GM21717 (cell line): ENCODE results near the gene CDON.

Source experiments
- ATAC-seq: cut with Tn5 transposase; IDR thresholded peaks from one replicate; pipeline ENCODE4 v1.9.1; 2021; ENCODE audit warnings: mild to moderate bottlenecking, moderate library complexity; ENCODE audit not compliant: unreplicated experiment

CDON gene, protein sequence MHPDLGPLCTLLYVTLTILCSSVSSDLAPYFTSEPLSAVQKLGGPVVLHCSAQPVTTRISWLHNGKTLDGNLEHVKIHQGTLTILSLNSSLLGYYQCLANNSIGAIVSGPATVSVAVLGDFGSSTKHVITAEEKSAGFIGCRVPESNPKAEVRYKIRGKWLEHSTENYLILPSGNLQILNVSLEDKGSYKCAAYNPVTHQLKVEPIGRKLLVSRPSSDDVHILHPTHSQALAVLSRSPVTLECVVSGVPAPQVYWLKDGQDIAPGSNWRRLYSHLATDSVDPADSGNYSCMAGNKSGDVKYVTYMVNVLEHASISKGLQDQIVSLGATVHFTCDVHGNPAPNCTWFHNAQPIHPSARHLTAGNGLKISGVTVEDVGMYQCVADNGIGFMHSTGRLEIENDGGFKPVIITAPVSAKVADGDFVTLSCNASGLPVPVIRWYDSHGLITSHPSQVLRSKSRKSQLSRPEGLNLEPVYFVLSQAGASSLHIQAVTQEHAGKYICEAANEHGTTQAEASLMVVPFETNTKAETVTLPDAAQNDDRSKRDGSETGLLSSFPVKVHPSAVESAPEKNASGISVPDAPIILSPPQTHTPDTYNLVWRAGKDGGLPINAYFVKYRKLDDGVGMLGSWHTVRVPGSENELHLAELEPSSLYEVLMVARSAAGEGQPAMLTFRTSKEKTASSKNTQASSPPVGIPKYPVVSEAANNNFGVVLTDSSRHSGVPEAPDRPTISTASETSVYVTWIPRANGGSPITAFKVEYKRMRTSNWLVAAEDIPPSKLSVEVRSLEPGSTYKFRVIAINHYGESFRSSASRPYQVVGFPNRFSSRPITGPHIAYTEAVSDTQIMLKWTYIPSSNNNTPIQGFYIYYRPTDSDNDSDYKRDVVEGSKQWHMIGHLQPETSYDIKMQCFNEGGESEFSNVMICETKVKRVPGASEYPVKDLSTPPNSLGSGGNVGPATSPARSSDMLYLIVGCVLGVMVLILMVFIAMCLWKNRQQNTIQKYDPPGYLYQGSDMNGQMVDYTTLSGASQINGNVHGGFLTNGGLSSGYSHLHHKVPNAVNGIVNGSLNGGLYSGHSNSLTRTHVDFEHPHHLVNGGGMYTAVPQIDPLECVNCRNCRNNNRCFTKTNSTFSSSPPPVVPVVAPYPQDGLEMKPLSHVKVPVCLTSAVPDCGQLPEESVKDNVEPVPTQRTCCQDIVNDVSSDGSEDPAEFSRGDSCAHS (N-terminal part only)

DNA sequence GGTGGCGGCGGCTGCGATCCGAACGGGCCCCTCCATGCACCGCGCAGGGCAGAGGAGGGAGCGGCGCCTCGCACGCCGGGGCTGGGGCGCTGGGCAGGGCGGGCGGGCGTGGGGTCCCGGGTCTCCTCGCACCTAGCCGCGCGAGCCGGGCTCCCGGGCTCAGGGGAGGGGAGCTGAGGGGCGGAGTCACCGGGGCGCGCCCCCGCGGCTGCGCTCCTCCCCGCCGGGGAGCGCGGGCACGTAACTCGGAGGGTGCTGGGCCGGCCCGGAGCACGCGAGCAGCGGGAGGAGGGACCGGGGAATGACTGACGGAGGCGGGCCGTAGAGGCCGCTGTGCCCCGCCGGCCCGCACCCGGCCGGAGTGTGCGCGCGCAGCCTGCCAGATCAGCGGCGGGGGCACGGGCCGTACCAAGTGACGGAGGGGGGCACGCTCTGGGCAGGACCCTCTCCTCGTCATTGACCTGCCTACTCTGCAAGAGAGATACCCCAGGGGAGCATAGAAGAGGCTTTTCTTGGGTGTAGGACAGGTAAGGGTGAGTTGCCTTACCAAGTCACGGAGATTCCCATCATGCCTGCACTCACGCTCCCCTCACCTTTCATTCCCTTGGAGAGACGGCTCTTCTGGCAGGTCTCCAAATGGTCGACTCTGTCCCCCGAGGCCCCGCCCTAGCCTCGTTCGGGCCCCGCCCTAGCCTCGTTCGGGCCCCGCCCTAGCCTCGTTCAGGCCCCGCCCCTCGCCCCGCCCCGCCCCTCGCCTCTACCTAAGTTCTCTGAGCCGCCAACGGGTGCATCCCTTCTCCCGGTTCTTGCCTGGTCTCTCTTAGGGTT is at the start of gene CDON:
Gene CDON (minus strand): TSS at position 188 of the 828 bp plus-strand sequence. CDS start 39,390 bp downstream, outside the sequence.
- ATAC-seq, result peak; percentile 97

DNA sequence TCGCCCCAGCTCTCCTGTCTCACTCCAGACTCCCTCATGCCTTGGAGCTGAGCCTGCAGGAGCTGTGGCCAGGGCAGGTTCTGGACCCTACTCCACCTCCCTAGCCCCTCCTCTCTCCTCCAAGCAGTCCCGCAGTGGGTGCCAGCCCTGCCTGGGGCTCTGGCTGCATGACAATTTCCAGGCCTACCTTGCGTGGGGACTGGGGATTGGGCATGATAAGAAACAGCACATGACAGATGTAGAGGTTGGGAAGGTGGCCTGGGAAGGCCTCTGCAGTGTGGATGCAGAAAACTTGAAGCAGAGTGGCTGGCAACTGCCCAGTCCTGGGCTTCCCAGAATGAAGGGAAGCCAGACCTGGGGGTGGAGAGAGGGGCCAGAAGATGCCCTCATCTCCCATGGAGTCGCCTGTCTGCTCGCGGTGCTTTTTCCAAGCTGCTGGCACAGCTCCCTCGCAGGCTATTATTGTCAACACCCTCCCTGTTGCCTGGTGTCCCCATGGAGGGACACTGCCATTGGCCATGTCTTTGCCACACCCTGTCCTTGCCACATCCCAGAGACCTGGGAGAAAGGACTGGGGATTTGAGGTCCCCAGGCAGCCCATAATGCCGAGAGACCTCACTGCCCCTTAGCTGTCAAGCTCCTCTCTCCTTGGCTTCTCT is 48.9 kb upstream of the CDON start:
- ATAC-seq, result no peak

DNA sequence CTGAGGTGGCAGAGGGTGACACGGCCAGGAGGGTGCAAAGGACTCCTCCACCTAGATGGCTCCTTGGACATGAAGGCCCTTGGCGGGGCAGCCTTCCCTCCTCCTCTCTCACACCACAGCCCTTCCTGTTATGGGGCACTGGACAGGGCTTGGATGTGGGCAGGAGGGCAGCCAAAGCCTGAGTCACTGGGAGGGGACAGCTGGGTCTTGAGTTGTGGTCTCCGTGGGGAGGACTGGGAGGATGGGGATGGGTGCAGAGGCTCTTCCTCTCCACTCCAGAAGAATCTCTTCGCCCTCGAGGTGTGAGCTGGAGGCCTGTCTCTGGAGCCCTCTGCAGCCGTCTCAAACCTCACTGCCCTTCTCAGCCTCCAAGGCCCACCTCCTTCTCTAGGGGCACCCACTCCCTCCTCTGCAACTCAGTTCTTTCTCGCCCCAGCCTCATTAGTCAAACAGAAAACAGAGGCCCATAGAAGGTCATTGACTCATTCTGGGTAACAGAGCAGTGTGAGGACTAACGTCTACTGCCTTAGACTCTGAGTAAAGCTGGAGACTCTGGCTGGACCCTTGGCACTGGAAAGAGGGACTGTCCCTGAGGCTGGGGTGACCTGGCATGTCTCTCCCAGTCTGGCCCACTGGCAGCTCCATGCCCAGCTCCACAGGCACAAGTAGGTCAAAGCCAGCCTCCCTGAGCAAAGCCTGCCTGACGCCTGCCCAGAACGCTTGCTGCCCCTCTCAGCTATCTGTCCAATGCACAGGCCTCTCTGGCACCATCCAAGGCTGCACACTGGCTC is 47.5 kb upstream of the CDON start:
- no peak for ATAC-seq

DNA sequence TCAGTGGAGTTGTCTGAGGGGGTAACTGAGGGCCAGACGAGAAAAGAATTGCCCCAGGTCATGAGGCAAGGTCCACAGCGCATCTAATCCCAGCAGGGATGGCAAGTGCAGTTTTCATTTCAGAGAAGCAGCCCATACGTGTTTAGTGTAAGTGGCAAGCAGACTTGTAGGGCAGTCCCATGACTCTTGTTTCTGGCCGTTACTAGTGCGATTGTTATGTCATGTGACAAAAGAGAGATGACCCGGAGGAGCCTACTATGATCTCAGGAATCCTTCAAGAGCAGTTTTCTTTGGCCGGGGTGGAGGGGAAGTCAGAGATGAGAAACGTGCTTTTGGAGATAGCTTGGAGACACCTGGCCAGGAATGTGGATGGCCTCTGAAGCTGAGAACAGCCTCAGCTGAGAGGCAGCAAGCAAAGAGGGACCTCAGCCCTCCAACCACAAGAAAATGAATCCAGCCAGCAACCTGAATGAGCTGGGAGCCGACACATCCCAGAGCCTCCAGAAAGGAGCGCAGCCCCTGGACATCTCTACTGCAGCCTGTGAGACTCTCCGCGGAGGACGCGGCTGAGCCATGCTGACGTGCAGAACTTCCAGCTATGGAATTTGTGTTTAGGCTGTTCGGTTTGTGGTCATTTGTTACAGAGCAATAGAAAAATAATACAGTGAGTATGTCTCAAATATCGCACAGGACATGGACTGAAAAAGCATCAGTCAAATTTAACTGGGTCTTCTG is 44.1 kb upstream of the CDON start:
- ATAC-seq, result no peak

DNA sequence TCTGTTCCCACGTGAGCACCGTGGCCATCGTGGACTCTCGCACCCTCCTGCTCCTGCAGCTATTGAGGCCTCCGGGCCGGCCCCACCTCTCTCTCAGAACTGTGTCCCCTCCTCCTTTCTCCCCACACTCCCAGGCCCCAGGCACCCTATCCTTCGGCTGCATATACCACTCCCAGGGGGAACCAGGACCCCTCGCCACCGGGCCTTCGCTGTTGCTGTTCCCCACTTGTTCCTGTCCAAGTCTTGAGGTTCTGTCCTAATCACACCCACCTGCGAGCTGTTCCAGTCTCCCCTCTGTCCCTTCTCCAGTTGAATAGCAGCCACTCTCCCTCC is 43.0 kb upstream of the CDON start:
- ATAC-seq, result no peak

DNA sequence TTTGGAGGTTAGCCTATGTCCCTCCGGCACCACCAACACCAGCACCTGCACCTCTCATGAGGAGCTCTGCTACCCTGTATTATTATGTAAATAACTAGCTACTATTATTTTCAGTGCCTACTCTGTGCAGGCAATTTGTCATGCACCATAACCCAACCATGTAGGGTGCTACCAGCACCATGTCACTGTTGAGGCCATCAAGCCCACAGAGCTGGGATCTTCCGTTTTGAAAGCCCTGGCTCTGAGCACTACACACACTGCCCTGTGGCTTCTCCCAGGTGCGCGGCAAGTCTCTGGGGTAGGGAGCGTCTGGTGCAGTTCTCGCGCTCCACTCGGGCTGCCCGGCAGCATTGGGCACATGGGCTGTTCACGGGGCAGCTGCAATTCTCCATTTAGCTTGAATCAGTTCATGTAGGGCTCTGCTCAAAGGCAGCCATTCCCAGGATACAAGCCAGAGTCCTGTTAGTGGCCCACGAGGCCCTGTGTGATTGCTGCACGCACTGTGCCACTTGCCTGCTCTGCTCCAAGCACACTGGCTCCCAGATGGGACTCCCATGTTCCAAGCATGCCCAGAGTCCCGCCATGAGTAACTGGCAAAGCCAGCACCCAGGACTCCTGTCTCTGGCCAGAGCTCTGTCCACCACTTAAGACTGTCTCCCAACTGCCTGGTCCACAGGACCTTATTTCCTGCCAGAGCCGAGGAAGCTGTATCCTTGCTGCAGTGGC is 42.5 kb upstream of the CDON start:
- ATAC-seq, result no peak

DNA sequence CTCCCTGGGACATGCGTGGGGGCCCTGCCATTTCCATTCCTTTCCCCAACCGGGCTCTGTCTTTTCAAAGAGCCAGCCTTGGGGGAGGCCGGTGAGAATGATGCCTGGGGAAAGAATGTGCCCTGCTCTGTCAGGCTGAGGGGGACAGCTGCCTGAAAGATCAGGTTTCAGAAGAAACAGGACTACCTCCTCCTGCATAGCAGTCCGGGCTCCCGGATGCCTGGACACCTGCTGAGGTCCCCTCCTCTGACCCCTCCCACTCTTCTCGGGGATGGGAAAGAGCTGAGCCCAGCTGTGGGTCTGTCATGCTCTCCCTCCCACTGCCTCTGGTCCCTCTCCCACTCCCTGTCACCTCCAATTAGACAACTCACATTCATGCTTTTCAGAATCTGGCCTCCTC is 41.8 kb upstream of the CDON start:
- ATAC-seq, result no peak

DNA sequence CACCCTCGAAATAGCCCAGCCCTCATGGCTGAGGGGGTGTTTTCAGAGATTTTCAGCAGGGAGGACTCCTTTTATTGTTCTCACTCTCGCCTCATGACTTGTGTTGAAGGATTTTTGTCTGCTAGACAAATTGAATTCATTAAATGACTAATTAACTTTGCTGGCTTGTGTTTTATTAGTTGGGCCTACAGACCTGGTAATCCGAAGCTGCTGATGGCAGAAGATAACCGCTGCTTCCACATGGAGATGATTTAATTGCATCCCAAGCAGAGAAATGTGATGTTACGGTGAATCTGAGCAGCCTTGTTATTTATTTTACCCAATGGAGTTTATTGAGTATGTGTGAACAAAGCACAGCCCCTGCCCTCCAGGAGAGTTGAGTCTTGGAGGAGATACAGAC is 40.5 kb upstream of the CDON start:
- no peak for ATAC-seq

DNA sequence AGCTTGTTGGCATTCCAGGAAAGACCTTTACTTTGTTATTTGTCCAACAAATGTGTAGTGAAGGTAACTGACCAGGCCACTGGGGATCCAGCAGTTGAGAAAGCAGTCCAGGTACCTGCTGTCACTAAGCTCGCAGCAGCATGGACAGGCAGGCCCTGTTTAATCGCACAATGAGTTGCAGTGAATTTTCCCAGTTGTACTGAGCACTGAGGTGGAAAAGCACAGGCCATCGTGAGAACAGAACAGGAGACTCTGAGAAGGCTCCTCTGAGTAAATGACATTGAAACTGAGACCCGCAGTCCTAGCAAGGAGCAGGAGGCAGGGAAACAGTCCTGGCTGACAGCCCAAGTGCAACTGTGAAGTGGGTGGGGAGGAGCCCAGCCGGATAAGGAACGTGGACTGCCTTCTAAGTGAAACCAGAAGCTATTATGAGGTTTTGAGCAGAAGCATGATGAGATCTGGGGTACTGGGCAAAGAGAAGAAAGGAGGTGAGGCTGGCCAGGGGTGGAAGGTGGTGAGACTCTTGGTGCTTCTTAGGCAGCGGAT is 39.8 kb upstream of the CDON start:
- peak; percentile 60 for ATAC-seq

DNA sequence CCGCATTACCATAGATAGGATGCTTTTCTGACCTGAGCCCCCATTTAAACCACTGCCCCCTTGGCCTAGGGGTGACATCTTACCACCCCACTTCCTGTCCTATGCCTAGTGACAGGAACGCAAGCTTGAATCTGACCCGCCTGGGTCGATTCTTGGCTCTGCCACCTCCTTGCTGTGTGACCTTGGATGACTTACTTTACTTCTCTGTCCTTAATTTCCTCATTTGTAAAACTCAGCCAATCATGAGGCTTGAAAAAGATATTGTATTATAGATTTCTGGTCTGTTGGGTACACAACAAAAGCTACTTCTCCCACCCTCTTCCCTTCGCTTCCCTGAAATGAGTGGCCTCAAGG is 39.2 kb upstream of the CDON start:
- no peak for ATAC-seq

DNA sequence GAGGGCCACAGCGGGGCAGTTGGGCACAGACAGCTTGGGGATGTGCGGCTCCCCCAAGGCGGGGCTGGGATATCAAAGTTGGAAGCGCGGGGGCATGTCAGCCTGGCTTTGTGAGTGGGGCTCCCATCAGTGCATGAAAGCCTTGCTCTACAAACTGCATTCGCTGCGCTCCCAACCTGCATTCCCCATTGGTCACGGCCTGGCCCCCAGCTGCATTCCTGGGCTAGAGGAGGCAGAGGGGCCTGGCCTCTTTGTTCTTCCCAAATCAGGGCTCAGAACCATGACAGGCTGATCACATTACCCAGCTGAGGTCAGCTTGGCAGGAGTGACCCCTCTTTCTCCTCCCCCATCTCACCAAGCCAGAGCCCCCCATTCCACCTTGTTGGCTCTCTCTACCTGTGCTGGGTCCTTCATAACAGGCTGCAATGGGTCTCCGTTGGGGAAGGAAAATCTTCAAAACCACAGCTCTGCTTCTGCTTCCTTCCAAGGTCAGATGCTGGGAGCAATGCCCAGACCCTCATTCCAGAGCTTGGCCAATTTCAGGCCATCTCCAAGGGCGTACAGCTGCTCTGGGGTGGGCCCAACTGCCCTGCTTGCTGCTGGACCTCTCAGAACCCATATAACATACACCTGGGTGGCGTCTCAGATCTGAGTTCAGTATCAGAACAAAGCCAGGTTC is 38.7 kb upstream of the CDON start:
- no peak for ATAC-seq

DNA sequence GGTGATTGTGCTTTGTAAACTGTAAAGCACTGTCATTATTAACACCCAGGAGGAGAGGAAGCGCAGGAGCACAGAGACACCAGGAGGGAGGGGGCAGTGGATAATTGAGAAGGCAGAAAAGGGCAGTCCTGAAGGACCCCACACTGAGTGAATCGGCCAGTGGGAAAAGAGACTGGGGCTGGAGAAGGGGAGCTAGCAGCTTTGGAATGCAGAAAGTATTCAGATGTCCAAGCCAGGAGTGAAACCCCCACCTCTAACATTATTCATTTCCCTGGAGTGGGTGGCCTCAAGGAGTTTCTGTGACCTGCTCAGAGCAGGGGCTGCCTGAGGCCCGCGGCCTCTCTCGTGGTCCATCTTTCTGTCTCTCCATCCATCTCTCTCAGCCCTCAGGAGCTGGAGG is 38.0 kb upstream of the CDON start:
- ATAC-seq, result no peak

DNA sequence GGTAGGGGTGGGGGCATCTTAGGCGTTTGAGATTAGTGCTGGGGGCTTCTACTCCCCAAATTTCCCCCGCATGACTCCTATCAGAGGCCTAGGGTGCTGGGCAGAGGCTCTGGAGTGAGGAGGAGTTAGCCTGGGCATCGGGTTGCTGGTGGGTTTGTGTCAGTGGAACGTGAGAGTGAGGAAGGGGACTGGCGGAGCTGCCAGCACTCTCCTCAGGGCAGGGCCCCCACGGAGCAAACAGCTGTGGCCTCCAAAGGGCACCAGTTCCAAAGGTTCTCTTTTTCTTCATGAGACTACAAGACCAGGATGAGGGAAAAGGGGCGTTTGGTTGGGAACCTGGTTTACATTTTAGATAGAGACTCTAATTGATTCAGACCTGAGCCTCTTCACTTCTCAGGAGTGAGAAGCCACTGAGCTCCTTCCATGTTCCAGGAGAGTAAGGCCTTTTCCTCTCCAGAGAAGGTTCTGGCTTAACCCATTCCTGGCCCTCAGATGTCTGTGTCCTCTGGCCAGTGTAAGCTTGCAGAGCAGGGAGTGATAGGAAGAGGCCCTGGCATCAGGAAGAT is 35.6 kb upstream of the CDON start:
- ATAC-seq, result no peak

DNA sequence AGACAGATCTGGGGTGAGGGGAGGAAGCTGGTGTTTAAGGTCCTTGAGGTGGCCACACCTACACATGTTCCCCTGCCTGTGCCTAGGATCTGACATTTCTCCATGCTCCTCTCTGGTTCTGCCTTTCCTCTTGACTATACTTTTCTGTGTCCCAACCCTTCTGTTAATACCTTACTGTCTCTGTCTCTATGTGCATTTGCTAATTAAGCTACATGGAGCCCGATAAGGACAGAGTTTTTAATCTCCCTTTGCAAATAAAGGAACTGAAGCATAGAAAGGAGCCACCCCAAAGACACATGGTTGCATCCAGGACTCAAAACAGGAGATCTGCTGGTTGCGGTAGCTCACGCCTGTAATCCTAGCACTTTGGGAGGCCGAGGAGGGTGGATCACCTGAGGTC is 33.1 kb upstream of the CDON start:
- no peak for ATAC-seq

DNA sequence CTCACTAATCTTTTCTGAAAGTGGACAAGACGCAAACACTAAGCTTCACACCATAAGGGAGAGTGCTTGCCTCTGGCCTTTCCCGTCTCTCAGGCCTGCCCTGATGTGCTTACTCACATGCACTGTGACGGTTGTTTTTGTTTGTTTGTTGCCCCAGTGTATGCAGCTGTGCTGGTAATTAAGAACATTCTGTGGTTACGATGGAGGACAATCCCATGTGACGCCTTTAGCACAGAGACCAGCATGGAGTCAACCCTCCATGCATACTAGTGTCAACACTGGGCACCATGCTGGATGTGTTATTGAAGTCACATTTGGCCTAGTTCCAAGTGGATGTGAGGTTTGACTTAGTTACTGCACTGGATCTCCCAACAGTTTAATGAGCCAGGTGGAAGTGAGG is 27.8 kb upstream of the CDON start:
- no peak for ATAC-seq

DNA sequence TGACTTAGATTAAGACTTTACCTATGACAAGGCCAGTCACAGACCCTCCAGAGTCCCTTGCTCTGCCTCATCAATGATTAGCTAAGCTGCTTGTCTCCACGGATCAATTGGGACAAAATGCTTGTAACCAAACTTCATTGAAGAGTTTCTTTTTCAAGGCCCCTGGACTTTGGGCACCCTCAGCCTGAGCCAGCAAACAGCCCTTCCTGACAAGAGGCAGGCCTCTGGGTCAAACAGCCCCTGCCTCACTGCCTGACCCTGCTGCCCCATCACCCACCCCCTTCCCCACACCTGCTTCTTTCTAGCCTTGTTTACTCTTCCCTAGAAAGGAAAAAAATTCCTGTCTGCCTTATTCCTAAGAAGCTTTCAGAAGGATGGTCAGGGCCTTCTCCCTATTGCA is 26.3 kb upstream of the CDON start:
- no peak for ATAC-seq

DNA sequence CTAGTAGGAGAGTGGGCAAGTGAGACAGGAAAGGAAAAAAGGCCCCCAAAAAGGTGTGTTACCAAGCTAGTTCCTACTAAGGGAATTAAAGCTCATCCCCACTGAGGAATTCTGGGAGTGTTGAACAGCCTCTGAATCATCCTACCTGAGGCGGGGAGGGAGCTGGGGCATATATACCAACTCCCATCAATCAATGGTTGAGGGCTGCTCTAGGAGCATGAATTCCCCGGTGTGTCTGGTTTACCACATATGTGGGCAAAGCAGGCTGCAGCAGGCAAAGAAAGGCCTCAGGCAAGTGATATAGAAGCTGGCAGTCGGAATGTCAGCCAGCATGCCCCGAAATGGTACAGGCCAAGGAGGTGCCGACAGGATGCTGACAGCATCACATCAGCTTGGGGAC is 23.6 kb upstream of the CDON start:
- ATAC-seq, result no peak
